Stomach (tissue), 9 donors: ENCODE results near the gene CHERP. TPM values are rescaled to one million over a fixed set of nuclear protein-coding genes. Genes with fewer than 3 reads are reported as not detected.
"Not testable (repeated sequence)": the region's sequence is repeated elsewhere in the genome, so short reads cannot be mapped to it uniquely, and the experiment has no call there.

Experiments
- DNase-seq, 2 donors: peaks; one replicate each; pipeline versions ENCODE4 v3.0.0 to v3.0.0-alpha.2; 2013 to 2019
- H3K27ac ChIP-seq, 5 donors: fragments of 200-600 bp in 4 of 5; sonication (generic) in 4 of 5; one replicate each; pipeline ENCODE4 v1.5.1; 2013 to 2019; ENCODE audit warnings: mild to moderate bottlenecking in 1 of 5, moderate library complexity in 1 of 5
- H3K27me3 ChIP-seq, 3 donors: fragments of 200-600 bp; sonication (generic); one replicate each; pipeline ENCODE4 v1.5.1; 2017 to 2019; ENCODE audit warnings: mixed run types in 1 of 3
- H3K36me3 ChIP-seq, 4 donors: fragments of 200-600 bp; sonication (generic); 1 replicate in 3 of 4; 2 replicates in 1 of 4; pipeline ENCODE4 v1.5.1; 2016 to 2019
- H3K4me1 ChIP-seq, 4 donors: fragments of 200-600 bp; sonication (generic); one replicate each; pipeline ENCODE4 v1.5.1; 2016 to 2019
- H3K4me3 ChIP-seq, 4 donors: fragments of 200-600 bp; sonication (generic) in 3 of 4; one replicate each; pipeline ENCODE4 v1.5.1; 2016 to 2019; ENCODE audit warnings: mild to moderate bottlenecking in 1 of 4
- H3K9me3 ChIP-seq, 4 donors: fragments of 200-600 bp; sonication (generic); one replicate each; pipeline ENCODE4 v1.5.1; 2016 to 2019
- EP300 ChIP-seq: sonication (generic); formaldehyde crosslinking; IDR thresholded peaks from one replicate; pipeline ENCODE4 v1.6.1; 2017; ENCODE audit warnings: antibody characterized with exemption
- POLR2A ChIP-seq, 4 donors: fragments of 450-650 bp; IDR thresholded peaks; one replicate each; pipeline ENCODE4 v1.6.1; 2016; ENCODE audit warnings: antibody characterized with exemption in 4 of 4, control low read depth in 2 of 4, mild to moderate bottlenecking in 1 of 4, moderate library complexity in 1 of 4
- POLR2AphosphoS5 ChIP-seq, 3 donors: sonication (generic); formaldehyde crosslinking; IDR thresholded peaks; one replicate each; pipeline ENCODE4 v1.6.1; 2016; ENCODE audit warnings: antibody characterized with exemption in 3 of 3
- WGBS, 5 donors: extraction: QIAGEN DNeasy Blood & Tissue Kit in 3 of 5; methylation state at CpG; one replicate each; pipeline versions ENCODE4 v1.1.5 to v1.1.7; 2013 to 2018; 5-methylcytosine and 5-hydroxymethylcytosine counted together
- intact Hi-C: fragments of 100-400 bp; cut with DNase I; formaldehyde crosslinking; loops from one replicate; pipeline ENCODE4 v1.15.1; 2023; ENCODE audit warnings: low total_unique reads
- polyA plus RNA-seq, 3 donors: library from polyadenylated mRNA; stranded (reverse); fragments of 200-250 nt; gene quantifications; one replicate each; pipeline ENCODE4 v1.2.3, GENCODE V29; 2013
- total RNA-seq, 5 donors: library from RNA; depleted of rRNA; stranded (reverse); fragments of >200 nt; gene quantifications; one replicate each; pipeline versions ENCODE4 v1.1.0 to v1.2.3, GENCODE V29; 2014 to 2016
- TF ChIP-seq, protein P1 (sequence below), 7 experiments: fragments of 450-650 bp in 4 of 7; fragments of 200-600 bp in 3 of 7; sonication (generic) in 3 of 7; IDR thresholded peaks; one replicate each; pipeline ENCODE4 v1.5.1; 2016 to 2019; ENCODE audit warnings: antibody characterized with exemption in 7 of 7, control low read depth in 2 of 7, mild to moderate bottlenecking in 1 of 7
- donor health status: healthy with polysubstance abuse.
- donor health status: Bipolar disorder and iron deficiency.
- donor health status: healthy.

CHERP gene
- total and polyA plus RNA-seq, 8 donors = 3.5 to 64.7 (median 11.5) TPM

DNA sequence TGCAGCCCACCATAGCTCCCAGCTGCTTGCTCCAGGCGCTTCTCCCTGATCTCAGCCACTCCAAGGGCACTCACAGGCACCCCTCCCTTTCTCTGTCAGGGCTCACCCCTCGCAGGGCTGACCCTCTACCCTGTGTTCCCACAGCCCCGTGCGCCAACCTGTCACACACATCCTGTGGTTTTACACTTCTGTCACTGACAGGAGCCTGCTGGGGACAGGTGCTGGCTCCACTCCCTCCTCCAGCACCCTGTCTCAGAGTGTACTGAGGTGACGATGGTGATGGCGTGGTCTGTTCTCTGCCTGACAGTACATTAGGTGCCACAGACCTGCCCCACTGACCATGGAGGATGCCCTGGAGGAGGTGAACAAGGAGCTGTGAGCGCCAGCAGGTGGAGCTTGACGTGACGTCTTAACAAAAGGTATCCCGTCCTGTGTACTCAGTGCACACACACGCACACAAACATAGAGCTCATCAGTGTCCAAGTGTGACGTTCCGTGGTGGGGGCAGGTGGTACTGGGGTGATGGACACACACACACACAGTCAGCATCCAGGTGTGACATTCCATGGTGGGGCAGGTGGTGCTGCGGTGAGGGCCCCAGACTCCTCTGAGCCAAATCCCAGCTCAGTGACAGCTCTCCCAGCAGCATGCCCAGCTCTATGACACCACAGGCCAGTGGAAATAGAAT lies 25.2 kb downstream of the CHERP start:
- Histone ChIP-seq H3K27ac (no peak overlapping the region), H3K4me3 (no peak overlapping the region), H3K27me3 (no peaks in the 10 kb centered on the region), H3K9me3 (no peaks in the 10 kb centered on the region), H3K36me3 (peaks cover 72 to 100% (median 98%) of the 10 kb centered on the region in 4 donors), H3K4me1 (no peaks in the 10 kb centered on the region)
- TF ChIP-seq, protein P1, sequence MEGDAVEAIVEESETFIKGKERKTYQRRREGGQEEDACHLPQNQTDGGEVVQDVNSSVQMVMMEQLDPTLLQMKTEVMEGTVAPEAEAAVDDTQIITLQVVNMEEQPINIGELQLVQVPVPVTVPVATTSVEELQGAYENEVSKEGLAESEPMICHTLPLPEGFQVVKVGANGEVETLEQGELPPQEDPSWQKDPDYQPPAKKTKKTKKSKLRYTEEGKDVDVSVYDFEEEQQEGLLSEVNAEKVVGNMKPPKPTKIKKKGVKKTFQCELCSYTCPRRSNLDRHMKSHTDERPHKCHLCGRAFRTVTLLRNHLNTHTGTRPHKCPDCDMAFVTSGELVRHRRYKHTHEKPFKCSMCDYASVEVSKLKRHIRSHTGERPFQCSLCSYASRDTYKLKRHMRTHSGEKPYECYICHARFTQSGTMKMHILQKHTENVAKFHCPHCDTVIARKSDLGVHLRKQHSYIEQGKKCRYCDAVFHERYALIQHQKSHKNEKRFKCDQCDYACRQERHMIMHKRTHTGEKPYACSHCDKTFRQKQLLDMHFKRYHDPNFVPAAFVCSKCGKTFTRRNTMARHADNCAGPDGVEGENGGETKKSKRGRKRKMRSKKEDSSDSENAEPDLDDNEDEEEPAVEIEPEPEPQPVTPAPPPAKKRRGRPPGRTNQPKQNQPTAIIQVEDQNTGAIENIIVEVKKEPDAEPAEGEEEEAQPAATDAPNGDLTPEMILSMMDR (IDR thresholded peaks at IDR 0.05) = no peak
- no peak for TF ChIP-seq EP300
- TF ChIP-seq POLR2AphosphoS5 (IDR thresholded peaks at IDR 0.05) = no peak
- no peak for TF ChIP-seq POLR2A (IDR thresholded peaks at IDR 0.05)
- 63 to 89% (median 74%) methylated on average over 4 to 14 of the region's 14 CpGs for WGBS, 5 donors
- intact Hi-C loops = no loop called here
- no peak for DNase-seq

DNA sequence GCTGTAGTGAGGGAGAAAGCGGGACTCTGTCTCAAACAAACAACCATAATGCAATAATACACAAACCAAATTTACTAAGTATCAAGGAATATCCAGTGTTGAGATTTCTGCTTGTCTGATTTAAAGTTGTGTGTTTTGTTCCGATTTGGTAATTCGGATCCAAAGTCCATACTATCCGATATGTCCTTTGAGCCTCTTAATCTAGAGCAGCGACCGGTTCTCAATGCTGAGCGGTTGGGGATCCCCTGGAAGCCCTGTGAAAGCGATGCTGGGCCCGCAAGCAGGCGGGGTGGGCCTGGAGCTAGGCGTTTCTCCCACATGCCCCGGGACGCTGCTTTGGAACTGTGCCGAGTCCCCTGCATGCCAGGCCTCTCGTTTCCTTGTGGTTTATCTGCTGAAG lies 25.9 kb downstream of the CHERP start:
- no peaks in the 10 kb centered on the region for H3K9me3 ChIP-seq
- intact Hi-C loops = no loop called here

DNA sequence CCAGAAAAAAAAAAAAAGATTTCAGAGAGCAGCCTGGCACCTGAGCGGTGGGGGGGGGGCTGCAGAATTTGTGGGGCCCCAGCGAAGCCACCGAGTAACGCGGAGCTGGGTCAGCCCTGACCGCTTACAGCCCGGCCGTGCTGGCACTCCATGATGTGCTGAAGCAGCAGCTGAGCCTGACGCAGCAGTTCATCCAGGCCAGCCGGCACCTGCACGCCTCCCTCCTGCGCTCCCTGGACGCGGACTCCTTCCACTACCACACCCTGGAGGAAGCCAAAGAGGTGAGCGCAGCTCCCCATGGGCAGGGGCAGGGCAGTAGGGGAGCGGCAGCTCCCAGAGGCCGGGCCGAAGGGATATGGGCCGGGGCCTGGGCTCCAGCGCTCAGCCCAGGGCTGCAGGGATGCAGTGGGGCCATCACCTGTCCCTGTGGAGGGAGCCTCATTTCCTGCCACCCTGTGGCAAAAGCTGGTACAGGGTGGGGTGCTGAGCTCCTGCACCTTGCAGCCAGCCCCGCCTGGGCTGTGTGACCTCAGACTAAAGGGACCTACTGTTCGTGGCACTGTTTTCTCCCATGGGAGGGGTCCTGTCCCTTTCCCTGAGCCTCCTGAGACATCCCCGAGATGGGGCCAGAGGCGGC lies 27.7 kb downstream of the CHERP start:
- TF ChIP-seq, protein P1 (IDR thresholded peaks at IDR 0.05) = no peak
- no peak for TF ChIP-seq EP300
- no peak for TF ChIP-seq POLR2AphosphoS5 (IDR thresholded peaks at IDR 0.05)
- TF ChIP-seq POLR2A (IDR thresholded peaks at IDR 0.05) = no peak
- Histone ChIP-seq H3K4me3 (no peak overlapping the region), H3K27me3 (no peaks in the 10 kb centered on the region), H3K27ac (no peak overlapping the region), H3K9me3 (no peaks in the 10 kb centered on the region), H3K36me3 (peaks cover 52 to 99% (median 96%) of the 10 kb centered on the region in 4 donors), H3K4me1 (no peaks in the 10 kb centered on the region)
- intact Hi-C loops = no loop called here
- no peak for DNase-seq
- WGBS, 5 donors = 90 to 95% (median 93%) methylated on average over 21 to 24 of the region's 24 CpGs

More for the DNA sequence above, 25.9 kb downstream of the CHERP start:
- Histone ChIP-seq H3K36me3 (peaks cover 66 to 99% (median 97%) of the 10 kb centered on the region in 4 donors), H3K4me3 (no peak overlapping the region), H3K4me1 (no peaks in the 10 kb centered on the region), H3K27ac (no peak overlapping the region), H3K27me3 (no peaks in the 10 kb centered on the region)
- DNase-seq = no peak
- TF ChIP-seq POLR2A (IDR thresholded peaks at IDR 0.05) (no peak), POLR2AphosphoS5 (IDR thresholded peaks at IDR 0.05) (no peak), EP300 (no peak)
- TF ChIP-seq, protein P1 (IDR thresholded peaks at IDR 0.05) = no peak
- WGBS, 5 donors = 69 to 79% (median 79%) methylated on average over 15 of the region's 15 CpGs

DNA sequence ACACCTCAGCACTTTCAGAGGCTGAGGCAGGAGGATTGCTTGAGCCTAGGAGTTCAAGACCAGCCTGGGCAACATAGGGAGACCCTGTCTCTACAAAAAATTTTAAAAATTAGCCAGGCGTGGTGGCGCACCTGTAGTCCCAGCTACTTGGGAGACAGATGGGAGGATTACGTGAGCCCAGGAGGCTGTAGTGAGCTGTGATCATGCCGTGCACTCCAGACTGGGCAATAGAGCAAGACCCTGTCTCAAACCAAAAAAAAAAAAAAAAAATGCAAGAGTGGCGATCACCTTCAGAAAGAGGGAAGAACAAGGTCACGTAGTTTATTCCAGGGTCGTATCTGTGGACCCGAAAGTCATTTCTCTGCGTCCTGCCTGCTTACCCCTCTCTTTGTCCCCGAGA lies 29.6 kb downstream of the CHERP start:
- H3K9me3 ChIP-seq, intact Hi-C loops, H3K27me3 ChIP-seq, H3K4me3 ChIP-seq, H3K4me1 ChIP-seq, H3K27ac ChIP-seq, DNase-seq: not testable (repeated sequence)
- 93 to 97% (median 96%) methylated on average over 10 of the region's 10 CpGs for WGBS, 5 donors
- H3K36me3 ChIP-seq = peaks cover 49 to 95% (median 94%) of the 10 kb centered on the region in 4 donors
